HG03565 (cell line): ENCODE measurements around the gene CREM.

Experiments
- ATAC-seq: cut with Tn5 transposase; IDR thresholded peaks from one replicate; pipeline ENCODE4 v1.9.1; 2021; ENCODE audit warnings: mild to moderate bottlenecking, moderate library complexity; ENCODE audit not compliant: unreplicated experiment

The CREM gene

DNA sequence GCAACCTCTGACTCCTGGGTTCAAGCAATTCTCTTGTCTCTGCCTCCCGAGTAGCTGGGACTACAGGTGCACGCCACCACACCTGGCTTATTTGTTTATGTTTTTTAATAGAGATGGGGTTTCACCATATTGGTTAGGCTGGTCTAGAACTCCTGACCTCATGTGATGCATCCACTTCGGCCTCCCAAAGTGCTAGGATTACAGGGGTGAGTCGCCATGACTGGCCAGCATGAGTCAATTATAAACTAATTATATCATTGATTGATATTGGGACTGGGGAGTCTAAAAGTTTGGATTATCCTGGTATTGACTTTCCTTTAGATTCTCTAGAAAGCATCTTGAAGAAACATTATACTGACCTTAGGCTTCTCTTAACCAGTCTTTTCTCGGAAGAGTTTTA lies 135.8 kb downstream of the CREM start:
- ATAC-seq = no peak
